ENCODE data around the gene CUX1. TPM values are rescaled to one million over a fixed set of nuclear protein-coding genes. Genes with fewer than 3 reads are reported as not detected.

CUX1 gene
- total and polyA plus RNA-seq, 10 of the 15 experiments (the other 5 are each of a cell fraction or from before 2014, with no cell fraction given): 6.1 to 48.6 (median 25.9) TPM

DNA sequence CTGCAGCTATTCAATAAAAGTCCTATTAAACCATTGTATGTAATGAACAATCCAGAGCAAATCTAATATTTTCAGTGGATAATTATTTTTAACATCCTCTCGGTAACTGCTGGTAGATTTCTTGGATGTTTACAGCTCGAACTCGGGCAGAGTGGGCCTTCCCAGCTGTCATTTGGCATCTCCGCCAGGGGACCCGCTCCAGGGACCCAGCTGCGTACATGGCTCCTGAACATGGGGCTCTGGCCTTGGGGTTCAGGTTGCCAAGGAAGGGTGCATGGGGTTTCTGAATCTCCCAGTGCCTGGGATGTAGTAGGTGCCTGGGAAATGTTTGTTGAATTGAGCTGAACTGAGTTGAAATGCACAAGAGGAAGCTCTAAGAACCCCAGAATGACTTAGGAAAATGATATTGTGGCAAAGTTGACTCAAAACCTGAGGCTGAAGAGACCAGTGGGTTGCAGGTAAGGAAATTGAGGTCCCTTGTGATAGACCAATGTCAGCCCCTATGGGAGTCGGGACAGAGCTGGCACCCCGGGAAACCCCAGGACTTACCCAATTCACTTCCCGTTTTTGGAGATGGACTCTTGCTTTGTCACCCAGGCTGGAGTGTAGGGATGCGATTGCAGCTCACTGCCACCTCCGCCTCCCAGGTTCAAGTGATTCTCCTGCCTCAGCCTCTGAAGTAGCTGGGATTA is 228.4 kb downstream of the CUX1 start (continued):
- 0 out of 4 replicates have a peak, but pooled peaks of 1 of the 2 experiments have one; percentile 13 for TF ChIP-seq EP300 (IDR thresholded peaks at IDR 0.05; ENCODE audit: borderline replicate concordance in 1 of 2, control insufficient read depth in 1 of 2, low read depth in 2 of 2, low read length in 2 of 2)
- TF ChIP-seq KLF5 (IDR thresholded peaks at IDR 0.05; ENCODE audit: partially characterized antibody): no peak
- TF ChIP-seq SREBF2 (IDR thresholded peaks at IDR 0.05; ENCODE audit: low read length): no peak
- TF ChIP-seq IKZF2 (IDR thresholded peaks at IDR 0.05): peak; percentile 46 to 54; a peak in 2 of 4 replicates
- 0 out of 2 replicates have a peak, but pooled peaks have one; percentile 39 for TF ChIP-seq JUNB (IDR thresholded peaks at IDR 0.05)
- TF ChIP-seq SUPT20H (IDR thresholded peaks at IDR 0.05; ENCODE audit: borderline replicate concordance, control insufficient read depth, low read depth, low read length): no peak
- TF ChIP-seq FOXM1 (IDR thresholded peaks at IDR 0.05; ENCODE audit: low read depth, low read length): 0 out of 2 replicates have a peak, but pooled peaks have one; percentile 11
- no peak for TF ChIP-seq SIX5 (IDR thresholded peaks at IDR 0.05; ENCODE audit: low read depth, low read length, severe bottlenecking)
- TF ChIP-seq TAF1 (IDR thresholded peaks at IDR 0.05; ENCODE audit: borderline replicate concordance, low read depth, low read length): no peak
- peak; percentile 78 for TF ChIP-seq EED (IDR thresholded peaks at IDR 0.05; ENCODE audit: low read depth)
- no peak for TF ChIP-seq SMC3 (IDR thresholded peaks at IDR 0.05; ENCODE audit: borderline replicate concordance, low read length)
- no peak for TF ChIP-seq HDAC2 (IDR thresholded peaks at IDR 0.05)
- peak; percentile 69 for TF ChIP-seq IKZF1 (conservative IDR thresholded peaks at IDR 0.05)
- no peak for TF ChIP-seq STAT3 (IDR thresholded peaks at IDR 0.05; ENCODE audit: low read depth, low read length)
- TF ChIP-seq ZNF274 (IDR thresholded peaks at IDR 0.05; ENCODE audit: insufficient read depth, insufficient read length): no peak
- TF ChIP-seq ZBED1 (IDR thresholded peaks at IDR 0.05; ENCODE audit: borderline replicate concordance): 0 out of 2 replicates have a peak, but pooled peaks have one; percentile 31
- TF ChIP-seq CUX1 (IDR thresholded peaks at IDR 0.05; ENCODE audit: insufficient replicate concordance, low read depth, low read length): no peak
